ENCODE results near the gene PTCD1. TPM values are rescaled to one million over a fixed set of nuclear protein-coding genes. Genes with fewer than 3 reads are reported as not detected.
"Not testable (repeated sequence)": the region's sequence is repeated elsewhere in the genome, so short reads cannot be mapped to it uniquely, and the experiment has no call there.

The PTCD1 gene
- total and polyA plus RNA-seq, 5 donors: 3.0 to 4.4 (median 3.2) TPM

DNA sequence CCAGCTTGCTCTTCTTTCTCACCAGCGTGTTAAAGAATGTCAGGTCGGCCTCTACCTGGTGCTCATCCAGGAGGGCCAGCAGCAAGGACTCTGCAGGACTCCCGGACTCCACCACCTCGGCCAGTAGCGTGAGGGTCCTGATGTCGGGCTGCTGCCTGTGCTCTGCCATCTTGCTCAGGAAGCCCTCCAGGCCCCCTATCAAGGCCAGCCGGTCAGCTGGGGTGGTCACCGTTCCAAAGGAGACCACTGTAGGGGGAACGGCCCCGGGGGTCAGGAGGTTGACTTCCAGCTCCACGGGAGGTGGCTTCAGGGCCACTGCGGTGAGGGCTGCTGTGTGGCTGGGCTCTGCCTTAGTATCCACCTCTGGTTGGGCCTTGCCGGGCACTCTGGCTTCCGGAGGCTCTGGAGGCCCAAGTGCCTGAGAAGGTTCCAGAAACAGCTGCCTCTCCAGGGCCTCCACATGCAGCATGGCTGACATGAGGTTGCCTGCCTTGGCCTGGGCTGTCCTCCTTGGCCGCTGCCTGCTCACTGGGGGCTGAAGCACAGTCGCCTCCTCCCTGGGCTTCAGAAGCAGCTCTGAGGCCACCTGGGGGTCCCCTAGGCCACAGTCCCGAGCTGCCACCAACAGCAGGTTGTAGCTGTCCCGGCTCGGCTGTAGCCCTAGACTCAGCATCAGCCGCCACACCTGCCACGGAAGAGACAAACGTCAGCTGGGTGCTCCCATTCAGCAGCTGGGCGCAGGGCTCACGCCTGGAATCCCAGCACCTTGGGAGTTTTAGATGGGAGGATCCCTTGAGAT lies 13.5 kb downstream of the PTCD1 start:
- H3K4me3 ChIP-seq (ENCODE audit: low read length): no peak overlapping the region
- H3K4me1 ChIP-seq (ENCODE audit: control insufficient read depth, insufficient read depth, low read length): no peaks in the 10 kb centered on the region
- no peaks in the 10 kb centered on the region for H3K9me3 ChIP-seq (ENCODE audit: control insufficient read depth, low read length)
- H3K27ac ChIP-seq (ENCODE audit: low read length): no peak overlapping the region
- WGBS: 93% methylated on average over 24 of the region's 24 CpGs
- DNase-seq: peak in 1 of 3 donors; percentile 30
- ATAC-seq: no peak
- intact Hi-C loops (cut with DNase I): no loop called here
- H3K27me3 ChIP-seq (ENCODE audit: control insufficient read depth, insufficient read depth): no peaks in the 10 kb centered on the region

DNA sequence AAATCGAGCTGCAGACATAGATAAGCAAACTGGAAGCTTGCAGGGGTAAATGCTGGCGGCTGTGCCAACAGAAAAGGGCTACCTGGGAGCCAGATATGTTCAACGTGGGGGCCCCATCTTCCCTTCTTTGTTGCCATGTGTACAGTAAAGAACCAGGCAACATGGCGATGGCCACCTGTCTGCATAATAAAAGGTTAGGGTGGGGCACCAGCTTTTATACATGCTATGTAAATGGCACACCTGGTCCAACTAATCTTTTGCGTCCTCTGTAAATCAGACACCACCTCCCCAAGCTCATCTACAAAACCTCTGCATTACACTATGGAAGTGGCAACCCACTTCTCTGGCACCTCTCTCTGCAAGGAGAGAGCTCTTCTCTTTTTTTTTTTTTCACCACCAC lies 16.0 kb downstream of the PTCD1 start:
- H3K4me3 ChIP-seq (ENCODE audit: low read length): no peak overlapping the region
- no peak overlapping the region for H3K27ac ChIP-seq (ENCODE audit: low read length)
- ATAC-seq (no peak), DNase-seq (peak in 2 of 3 donors; percentile 5 to 30)
- no peaks in the 10 kb centered on the region for H3K4me1 ChIP-seq (ENCODE audit: control insufficient read depth, insufficient read depth, low read length)
- H3K27me3 ChIP-seq (ENCODE audit: control insufficient read depth, insufficient read depth): no peaks in the 10 kb centered on the region
- WGBS: 77% methylated on average over 5 of the region's 5 CpGs
- no peaks in the 10 kb centered on the region for H3K9me3 ChIP-seq (ENCODE audit: control insufficient read depth, low read length)
- intact Hi-C loops (cut with DNase I): no loop called here

DNA sequence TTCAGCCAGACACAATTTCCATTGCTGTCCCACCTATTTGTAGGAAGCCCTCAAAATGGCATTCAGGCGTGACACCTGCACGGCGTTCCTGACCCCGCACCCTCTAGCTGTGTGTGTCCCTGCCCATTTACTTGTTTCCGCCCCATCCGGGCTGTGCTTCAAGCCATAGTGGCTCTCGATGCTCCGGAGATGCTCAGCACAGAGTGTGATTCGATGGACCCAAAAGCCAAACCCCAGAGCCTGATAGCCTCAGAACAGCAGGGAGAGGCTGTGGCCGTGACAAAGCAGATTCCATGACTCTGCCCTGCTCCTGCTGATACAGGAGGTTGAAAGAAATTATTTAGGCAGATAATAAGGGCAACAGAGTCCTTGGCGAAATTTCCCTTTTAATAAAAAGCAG lies 16.4 kb downstream of the PTCD1 start:
- Histone ChIP-seq H3K4me3 (ENCODE audit: low read length) (no peak overlapping the region), H3K27ac (ENCODE audit: low read length) (no peak overlapping the region), H3K27me3 (ENCODE audit: control insufficient read depth, insufficient read depth) (no peaks in the 10 kb centered on the region), H3K4me1 (ENCODE audit: control insufficient read depth, insufficient read depth, low read length) (no peaks in the 10 kb centered on the region), H3K9me3 (ENCODE audit: control insufficient read depth, low read length) (no peaks in the 10 kb centered on the region)
- peak in 1 of 3 donors; percentile 6 for DNase-seq
- intact Hi-C loops (cut with DNase I): no loop called here
- no peak for ATAC-seq
- WGBS: 86% methylated on average over 11 of the region's 11 CpGs

DNA sequence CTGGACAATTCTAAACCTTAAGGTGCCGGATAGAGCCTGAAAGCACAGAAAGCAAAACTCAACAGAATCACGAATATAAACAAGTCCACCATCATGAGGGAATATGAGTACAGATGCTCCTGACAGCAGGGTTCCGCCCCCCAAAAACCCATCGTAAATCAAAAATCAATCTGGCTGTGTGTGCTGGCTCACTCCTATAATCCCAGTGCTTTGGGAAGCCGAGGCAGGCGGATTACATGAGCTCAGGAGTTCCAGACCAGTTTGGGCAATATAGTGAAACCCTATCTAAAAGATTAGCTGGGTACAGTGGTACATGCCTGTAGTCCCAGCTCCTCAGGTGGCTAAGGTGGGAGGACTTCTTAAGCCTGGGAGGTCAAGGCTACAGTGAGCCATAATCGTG lies 17.6 kb downstream of the PTCD1 start:
- ATAC-seq: no peak
- H3K4me3 ChIP-seq (ENCODE audit: low read length): no peak overlapping the region
- H3K4me1 ChIP-seq (ENCODE audit: control insufficient read depth, insufficient read depth, low read length): no peaks in the 10 kb centered on the region
- 89% methylated on average over 7 of the region's 7 CpGs for WGBS
- intact Hi-C loops (cut with DNase I): no loop called here
- no peaks in the 10 kb centered on the region for H3K27me3 ChIP-seq (ENCODE audit: control insufficient read depth, insufficient read depth)
- no peak overlapping the region for H3K27ac ChIP-seq (ENCODE audit: low read length)
- H3K9me3 ChIP-seq (ENCODE audit: control insufficient read depth, low read length): no peaks in the 10 kb centered on the region
- peak in 1 of 3 donors; percentile 11 for DNase-seq

DNA sequence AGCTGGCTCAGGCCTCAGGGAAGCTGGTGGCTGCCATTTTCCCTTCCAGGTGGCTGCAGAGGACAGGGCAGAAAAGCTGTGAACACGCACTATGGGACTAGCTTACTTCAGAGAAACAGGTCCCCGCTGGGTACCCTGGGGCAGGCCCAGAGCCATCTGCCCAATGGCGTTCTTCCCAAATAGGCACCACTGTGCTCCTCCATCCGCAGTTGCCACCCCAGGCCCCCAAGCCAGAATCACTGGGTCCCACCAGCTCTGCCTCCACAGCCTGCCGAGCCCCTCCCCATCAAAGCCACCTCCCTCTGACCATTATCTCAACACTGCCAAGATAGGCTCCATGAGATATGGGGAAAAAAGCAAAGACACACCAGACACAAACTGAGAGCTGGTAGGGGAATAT lies 18.4 kb downstream of the PTCD1 start:
- WGBS: 88% methylated on average over 5 of the region's 5 CpGs
- intact Hi-C loops (cut with DNase I): no loop called here
- DNase-seq: peak in 1 of 3 donors; percentile 31

DNA sequence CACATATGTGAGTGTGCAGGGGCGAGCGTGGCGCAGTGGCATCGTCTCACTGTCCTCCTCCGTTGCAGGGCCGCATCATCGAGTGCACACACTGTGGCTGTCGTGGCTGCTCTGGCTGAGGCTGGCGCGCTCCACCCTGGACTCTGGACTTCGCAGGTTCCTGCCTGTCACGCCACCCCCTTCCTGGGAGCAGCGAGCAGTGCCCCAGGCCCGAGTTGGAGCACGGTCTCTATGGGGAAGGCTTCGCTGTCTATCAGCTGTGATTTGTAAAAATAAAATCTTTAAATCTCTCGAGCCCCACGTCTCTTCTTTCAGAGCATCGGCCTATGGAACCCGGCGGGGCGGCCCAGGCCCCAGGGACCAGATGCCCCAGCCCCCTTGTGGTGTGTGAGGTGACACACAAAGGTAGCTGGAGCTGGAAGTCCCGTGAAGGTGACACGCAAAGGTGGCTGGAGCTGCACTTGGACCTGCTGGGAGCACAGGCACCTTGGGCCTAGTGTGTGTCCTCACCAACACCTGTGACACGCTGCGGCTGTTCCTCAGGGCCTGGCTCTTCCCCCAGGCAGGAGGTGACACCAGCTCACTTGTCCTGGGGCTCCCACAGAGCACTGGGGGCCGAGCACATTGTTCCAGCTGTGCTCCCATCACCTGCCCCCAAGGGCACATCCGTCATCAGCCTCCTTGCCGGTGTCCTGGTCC lies 19.1 kb downstream of the PTCD1 start:
- no peak overlapping the region for H3K27ac ChIP-seq (ENCODE audit: low read length)
- 87% methylated on average over 29 of the region's 29 CpGs for WGBS
- no peaks in the 10 kb centered on the region for H3K9me3 ChIP-seq (ENCODE audit: control insufficient read depth, low read length)
- H3K4me1 ChIP-seq (ENCODE audit: control insufficient read depth, insufficient read depth, low read length): no peaks in the 10 kb centered on the region
- DNase-seq: peak in 2 of 3 donors; percentile 35 to 45
- no peak overlapping the region for H3K4me3 ChIP-seq (ENCODE audit: low read length)
- ATAC-seq: peak in 1 of 2 donors; percentile 5
- no peaks in the 10 kb centered on the region for H3K27me3 ChIP-seq (ENCODE audit: control insufficient read depth, insufficient read depth)
- intact Hi-C loops (cut with DNase I): no loop called here

More for the DNA sequence above, 18.4 kb downstream of the PTCD1 start:
- ATAC-seq: no peak
- Histone ChIP-seq H3K4me3 (ENCODE audit: low read length) (no peak overlapping the region), H3K27ac (ENCODE audit: low read length) (no peak overlapping the region), H3K27me3 (ENCODE audit: control insufficient read depth, insufficient read depth) (no peaks in the 10 kb centered on the region), H3K9me3 (ENCODE audit: control insufficient read depth, low read length) (no peaks in the 10 kb centered on the region), H3K4me1 (ENCODE audit: control insufficient read depth, insufficient read depth, low read length) (no peaks in the 10 kb centered on the region)

DNA sequence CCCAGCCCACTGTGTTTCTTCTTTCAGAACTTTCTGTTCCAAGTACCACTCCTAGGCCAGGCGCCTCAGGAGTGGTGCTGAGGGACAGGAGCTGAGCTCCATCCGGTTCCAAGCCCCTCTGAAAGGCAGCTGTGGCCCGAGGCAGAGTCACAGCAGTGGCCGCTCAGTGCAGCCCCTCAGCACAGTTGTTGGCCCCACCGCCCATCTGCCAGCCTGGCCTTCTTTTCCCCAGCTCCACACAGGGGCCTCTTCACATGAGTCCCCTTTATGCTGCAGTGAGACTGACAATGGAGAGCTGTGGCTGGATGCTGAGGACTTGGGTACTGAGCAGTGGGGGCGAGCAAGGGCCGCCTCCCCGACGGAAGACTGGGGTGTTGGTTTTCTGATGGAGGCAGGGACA lies 20.3 kb downstream of the PTCD1 start:
- peak in 2 of 3 donors; percentile 7 to 16 for DNase-seq

DNA sequence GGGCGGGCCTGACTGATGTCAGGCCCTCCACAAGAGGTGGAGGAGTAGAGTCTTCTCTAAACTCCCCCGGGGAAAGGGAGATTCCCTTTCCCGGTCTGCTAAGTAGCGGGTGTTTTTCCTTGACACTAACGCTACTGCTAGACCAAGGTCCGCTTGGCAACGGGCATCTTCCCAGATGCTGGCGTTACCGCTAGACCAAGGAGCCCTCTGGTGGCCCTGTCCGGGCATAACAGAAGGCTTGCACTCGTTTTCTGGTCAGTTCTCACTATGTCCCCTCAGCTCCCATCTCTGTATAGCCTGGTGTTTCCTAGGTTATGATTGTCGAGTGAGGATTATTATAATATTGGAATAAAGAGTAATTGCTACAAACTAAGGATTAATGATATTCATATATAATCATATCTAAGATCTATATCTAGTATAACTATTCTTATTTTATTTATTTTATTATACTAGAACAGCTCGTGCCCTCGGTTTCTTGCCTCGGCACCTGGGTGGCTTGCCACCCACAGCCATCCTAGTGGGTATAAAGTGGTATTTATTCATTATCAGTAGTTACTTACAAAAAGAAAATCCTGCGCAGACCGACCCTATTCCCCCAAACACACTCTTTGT lies 23.0 kb downstream of the PTCD1 start:
- H3K9me3 ChIP-seq (ENCODE audit: control insufficient read depth, low read length); intact Hi-C loops (cut with DNase I); H3K27me3 ChIP-seq (ENCODE audit: control insufficient read depth, insufficient read depth); ATAC-seq; H3K4me1 ChIP-seq (ENCODE audit: control insufficient read depth, insufficient read depth, low read length); H3K4me3 ChIP-seq (ENCODE audit: low read length); H3K27ac ChIP-seq (ENCODE audit: low read length): not testable (repeated sequence)
- 58% methylated on average over 17 of the region's 17 CpGs for WGBS
- DNase-seq: peak; percentile 70 to 88 (median 86)

More for the DNA sequence above, 20.3 kb downstream of the PTCD1 start:
- intact Hi-C loops (cut with DNase I): no loop called here
- H3K4me3 ChIP-seq (ENCODE audit: low read length): no peak overlapping the region
- H3K4me1 ChIP-seq (ENCODE audit: control insufficient read depth, insufficient read depth, low read length): no peaks in the 10 kb centered on the region
- WGBS: 86% methylated on average over 9 of the region's 9 CpGs
- H3K27me3 ChIP-seq (ENCODE audit: control insufficient read depth, insufficient read depth): no peaks in the 10 kb centered on the region
- H3K9me3 ChIP-seq (ENCODE audit: control insufficient read depth, low read length): no peaks in the 10 kb centered on the region
- no peak overlapping the region for H3K27ac ChIP-seq (ENCODE audit: low read length)
- ATAC-seq: peak in 1 of 2 donors; percentile 11

DNA sequence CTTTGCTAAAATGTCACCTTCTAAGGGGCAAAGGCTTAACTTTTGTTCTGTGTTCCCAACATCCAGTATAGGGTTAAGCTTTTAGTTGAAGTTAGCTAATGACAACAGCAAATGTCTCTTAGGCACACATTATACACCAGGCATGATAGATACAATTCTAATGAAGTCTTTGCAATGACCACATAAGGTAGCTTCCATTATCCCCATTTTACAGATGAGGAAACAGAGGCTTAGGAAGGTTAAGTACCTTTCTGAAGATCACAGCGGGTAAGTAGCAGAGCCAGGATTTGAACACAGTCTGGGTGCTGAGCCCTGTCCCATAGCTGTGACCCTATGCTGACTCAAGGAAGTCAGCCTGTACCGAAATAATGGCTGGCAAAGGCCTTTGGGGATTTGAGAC lies 28.0 kb downstream of the PTCD1 start:
- H3K4me1 ChIP-seq (ENCODE audit: control insufficient read depth, insufficient read depth, low read length): peaks cover 7% of the 10 kb centered on the region
- no peaks in the 10 kb centered on the region for H3K9me3 ChIP-seq (ENCODE audit: control insufficient read depth, low read length)
- ATAC-seq (no peak), DNase-seq (no peak)
- no peak overlapping the region for H3K4me3 ChIP-seq (ENCODE audit: low read length)
- 89% methylated on average over 2 of the region's 2 CpGs for WGBS
- intact Hi-C loops (cut with DNase I): no loop called here
- H3K27me3 ChIP-seq (ENCODE audit: control insufficient read depth, insufficient read depth): no peaks in the 10 kb centered on the region
- no peak overlapping the region for H3K27ac ChIP-seq (ENCODE audit: low read length)

DNA sequence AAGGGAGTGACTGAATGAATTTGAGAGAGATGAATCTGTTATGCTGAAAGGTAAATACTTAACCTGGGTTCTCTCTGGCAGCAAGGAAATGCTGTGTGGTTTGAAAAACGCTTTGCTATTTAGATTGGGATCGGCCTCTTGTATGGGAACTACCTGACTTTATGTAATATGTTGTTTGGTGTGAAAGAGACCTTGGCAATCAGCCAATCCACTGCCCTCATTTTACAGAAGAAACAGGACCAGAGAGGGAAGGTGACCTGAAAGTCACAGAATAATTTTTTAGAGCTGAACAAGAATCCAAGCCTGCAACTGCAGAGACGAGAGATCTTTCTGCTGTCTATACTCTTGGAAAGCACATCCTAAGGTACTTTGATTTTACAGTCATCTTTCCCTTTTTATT lies 28.8 kb downstream of the PTCD1 start:
- H3K27me3 ChIP-seq (ENCODE audit: control insufficient read depth, insufficient read depth): no peaks in the 10 kb centered on the region
- no peak for ATAC-seq
- DNase-seq: no peak
- WGBS: 45% methylated on average over 3 of the region's 3 CpGs
- intact Hi-C loops (cut with DNase I): no loop called here
- H3K9me3 ChIP-seq (ENCODE audit: control insufficient read depth, low read length): no peaks in the 10 kb centered on the region
- H3K27ac ChIP-seq (ENCODE audit: low read length): no peak overlapping the region
- peaks cover 7% of the 10 kb centered on the region for H3K4me1 ChIP-seq (ENCODE audit: control insufficient read depth, insufficient read depth, low read length)
- H3K4me3 ChIP-seq (ENCODE audit: low read length): peak overlapping the region; percentile 97

DNA sequence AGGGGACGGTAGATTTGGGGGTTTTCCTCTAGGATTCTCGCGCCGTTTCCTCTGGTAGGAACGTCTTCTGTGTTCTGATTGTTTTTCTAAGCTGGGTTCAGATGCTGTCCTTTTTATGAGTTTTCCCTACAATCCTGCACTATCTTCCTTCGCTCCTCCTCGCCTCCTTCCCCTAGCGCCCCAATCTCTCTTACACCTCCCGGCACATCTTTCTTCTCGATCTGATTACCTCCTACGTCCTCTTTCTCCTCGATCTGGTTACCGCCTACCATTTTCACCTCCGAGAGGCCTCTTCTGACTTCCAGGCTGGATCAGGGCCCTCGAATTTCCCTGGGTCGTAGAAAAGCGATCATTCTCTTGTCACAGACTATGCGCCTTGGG lies 29.4 kb downstream of the PTCD1 start:
- H3K4me3 ChIP-seq (ENCODE audit: low read length): peak overlapping the region; percentile 97
- H3K4me1 ChIP-seq (ENCODE audit: control insufficient read depth, insufficient read depth, low read length): peaks cover 7% of the 10 kb centered on the region
- 0% methylated on average over 18 of the region's 18 CpGs for WGBS
- no peaks in the 10 kb centered on the region for H3K9me3 ChIP-seq (ENCODE audit: control insufficient read depth, low read length)
- H3K27me3 ChIP-seq (ENCODE audit: control insufficient read depth, insufficient read depth): no peaks in the 10 kb centered on the region
- ATAC-seq (no peak), DNase-seq (peak in 2 of 3 donors; percentile 6 to 33)
- intact Hi-C loops (cut with DNase I): no loop called here
- peak overlapping the region; percentile 99 for H3K27ac ChIP-seq (ENCODE audit: low read length)

Data from right cardiac atrium (tissue), 5 donors.